C4-2B (cell line): Measurements from ENCODE around the gene TLX3.

Source experiments
- CTCF ChIP-seq: fragments of 450-650 bp; conservative IDR thresholded peaks from 2 replicates; pipeline ENCODE4 v1.5.1; 2017; ENCODE audit warnings: mild to moderate bottlenecking
- ZFX ChIP-seq: fragments of 450-650 bp; IDR thresholded peaks from 2 replicates; pipeline ENCODE4 v1.6.1; 2017

GRCh38 chr5:171321447-171321846 is 12.4 kb downstream of the TLX3 start:
- TF ChIP-seq CTCF (no peak), ZFX (no peak)
